ENCODE results near the gene DISC1.
"Not testable (repeated sequence)": the region's sequence is repeated elsewhere in the genome, so short reads cannot be mapped to it uniquely, and the experiment has no call there.

The DISC1 gene

DNA sequence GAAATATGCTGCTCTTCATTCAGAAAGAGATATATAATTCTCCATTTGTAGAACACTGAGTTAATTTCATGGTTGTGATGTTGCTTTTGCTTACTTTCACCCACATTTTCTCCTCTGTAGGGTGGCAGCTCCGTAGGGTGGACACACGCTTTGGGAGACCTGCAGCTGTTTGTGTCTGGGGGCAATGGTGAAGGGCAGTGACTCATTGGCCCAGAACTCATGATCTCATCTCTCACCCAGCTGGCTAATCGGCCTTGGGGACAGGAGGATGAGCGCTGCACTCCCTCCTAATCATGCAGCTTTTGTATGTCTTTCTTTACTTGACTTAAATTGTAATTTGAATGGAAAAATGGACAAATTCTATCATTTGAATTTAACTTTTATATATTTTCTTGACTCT is 9.6 kb downstream of the DISC1 start:
- peak; percentile 85 for DNase-seq (ENCODE audit: low read depth)

DNA sequence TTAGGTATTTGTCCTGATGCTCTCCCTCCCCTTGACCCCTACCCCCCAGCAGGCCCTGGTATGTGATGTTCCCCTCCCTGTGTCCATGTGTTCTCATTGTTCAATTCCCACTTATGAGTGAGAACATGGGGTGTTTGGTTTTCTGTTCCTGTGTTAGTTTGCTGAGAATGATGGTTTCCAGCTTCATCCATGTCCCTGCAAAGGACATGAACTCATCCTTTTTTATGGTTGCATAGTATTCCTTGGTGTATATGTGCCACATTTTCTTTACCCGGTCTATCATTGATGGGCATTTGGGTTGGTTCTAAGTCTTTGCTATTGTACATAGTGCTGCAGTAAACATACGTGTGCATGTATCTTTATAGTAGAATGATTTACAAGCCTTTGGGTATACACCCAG is 10.3 kb downstream of the DISC1 start:
- DNase-seq (ENCODE audit: low read depth) = not testable (repeated sequence)

DNA sequence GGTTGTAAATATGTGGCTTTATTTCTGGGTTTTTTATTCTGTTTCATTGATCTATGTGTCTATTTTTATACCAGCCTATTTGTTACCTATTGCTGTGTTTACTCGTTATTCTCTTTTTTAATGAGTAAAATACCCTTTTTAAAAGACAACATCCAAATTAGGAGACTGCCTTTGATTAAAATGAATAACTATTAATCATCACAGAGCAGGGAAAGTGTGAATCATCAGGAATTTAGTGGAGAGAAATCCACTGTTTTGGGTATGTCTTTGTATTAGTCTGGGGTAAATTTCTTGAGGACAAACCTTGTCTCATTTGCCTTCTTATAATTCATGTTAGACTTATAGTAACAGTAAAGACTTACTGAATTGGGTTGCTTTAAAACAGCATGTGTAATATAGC is 12.1 kb downstream of the DISC1 start:
- peak; percentile 19 for DNase-seq (ENCODE audit: low read depth)

DNA sequence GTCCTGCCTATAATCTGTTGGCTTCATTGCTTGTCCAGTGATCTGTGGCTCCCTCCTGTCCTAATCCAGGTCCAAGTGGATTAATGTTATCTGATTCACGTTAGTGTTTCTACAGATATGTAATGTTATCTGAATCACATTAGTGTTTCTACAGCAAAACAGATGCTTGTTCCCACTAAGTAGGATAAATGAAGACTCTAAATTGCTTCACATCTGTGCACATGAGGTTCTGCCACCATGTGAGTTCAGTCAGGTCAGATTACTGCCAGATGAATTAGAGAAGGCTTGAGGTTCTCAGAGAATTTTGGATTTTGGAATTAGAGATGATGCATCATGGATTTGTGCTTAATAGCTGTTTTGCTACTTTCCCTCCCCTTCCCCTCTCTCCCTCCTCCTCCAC is 13.2 kb downstream of the DISC1 start:
- no peak for DNase-seq (ENCODE audit: low read depth)

DNA sequence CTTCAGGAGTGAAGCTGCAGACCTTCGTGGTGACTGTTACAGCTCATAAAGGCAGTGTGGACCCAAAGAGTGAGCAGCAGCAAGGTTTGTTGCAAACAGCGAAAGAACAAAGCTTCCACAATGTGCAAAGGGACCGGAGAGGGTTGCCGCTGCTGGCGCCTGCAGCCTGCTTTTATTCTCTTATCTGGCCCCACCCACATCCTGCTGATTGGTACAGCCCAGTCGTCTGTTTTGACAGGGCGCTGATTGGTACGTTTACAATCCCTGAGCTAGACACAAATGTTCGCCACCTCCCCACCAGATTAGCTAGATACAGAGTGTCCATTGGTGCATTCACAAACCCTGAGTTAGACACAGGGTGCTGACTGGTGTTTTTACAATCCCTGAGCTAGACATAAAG is 14.9 kb downstream of the DISC1 start:
- DNase-seq (ENCODE audit: low read depth) = not testable (repeated sequence)

DNA sequence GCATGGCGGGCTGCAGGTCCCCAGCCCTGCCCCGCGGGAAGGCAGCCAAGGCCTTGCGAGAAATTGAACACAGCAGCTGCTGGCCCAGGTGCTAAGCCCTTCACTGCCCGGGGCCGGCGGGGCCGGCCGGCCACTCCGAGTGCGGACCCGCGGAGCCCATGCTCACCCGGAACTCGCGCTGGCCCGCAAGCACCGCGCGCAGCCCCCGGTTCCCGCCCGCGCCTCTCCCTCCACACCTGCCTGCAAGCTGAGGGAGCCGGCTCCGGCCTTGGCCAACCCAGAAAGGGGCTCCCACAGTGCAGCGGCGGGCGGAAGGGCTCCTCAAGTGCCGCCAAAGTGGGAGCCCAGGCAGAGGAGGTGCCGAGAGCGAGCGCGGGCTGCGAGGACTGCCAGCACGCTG is 15.5 kb downstream of the DISC1 start:
- DNase-seq (ENCODE audit: low read depth) = not testable (repeated sequence)

DNA sequence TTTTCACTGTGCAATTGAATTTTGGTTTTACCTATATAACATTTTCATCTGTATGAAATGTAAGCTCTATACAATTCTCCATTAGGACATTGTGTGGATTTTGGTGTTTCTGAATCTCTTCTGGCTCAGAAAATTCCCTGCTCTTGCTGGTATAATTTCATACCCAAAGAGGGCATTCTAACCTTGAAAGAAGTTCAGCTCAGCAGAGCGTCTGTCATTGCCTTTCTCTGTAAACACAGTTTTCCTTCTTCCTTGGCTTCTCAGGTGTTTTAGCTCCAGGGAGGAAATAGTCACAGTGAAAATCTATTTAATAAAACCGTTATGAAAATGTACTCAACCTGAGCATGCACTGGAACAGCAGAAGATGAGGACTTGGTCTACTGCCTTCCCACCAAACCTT is 16.0 kb downstream of the DISC1 start:
- no peak for DNase-seq (ENCODE audit: low read depth)

DNA sequence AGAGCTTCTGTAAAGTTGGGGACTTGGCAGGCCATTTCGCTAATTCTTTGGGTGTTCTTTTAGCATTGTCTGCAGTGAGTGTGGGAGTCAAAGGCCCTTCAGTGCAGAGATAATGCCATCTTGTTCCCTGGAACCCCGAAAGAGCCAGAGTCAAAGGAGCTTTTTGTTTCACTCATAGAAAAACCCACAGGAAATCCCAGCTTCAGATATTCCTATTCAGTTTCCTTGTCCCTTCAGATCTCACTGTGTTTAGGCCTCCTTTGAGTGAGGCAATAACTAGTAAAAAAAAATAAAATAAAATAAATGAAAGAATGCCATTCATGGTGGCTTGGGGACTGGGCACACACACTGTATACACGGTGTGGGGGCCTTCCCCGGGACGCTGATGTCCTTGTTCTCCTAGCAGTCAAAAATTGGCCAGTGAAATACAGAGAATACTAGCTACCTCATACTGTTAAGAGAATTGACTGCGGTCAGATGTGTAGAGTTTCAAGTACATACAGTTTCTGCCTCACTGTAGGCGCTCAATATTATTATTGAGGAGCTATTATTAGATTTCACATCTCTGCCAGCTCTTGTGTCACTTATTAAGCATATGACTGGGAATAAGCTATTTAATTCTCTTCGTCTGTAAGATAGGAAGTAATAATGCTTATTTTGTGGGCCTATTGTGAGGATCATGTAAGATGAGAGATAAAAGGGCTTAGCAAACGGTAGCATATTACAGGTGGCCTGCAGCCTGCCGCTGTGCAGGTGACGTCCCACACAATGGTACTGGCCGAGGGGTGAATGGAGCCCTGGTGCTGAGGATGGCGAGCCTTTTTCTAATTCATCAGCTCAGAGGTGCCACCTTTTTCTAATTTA is 16.7 kb downstream of the DISC1 start:
- DNase-seq (ENCODE audit: low read depth) = no peak

DNA sequence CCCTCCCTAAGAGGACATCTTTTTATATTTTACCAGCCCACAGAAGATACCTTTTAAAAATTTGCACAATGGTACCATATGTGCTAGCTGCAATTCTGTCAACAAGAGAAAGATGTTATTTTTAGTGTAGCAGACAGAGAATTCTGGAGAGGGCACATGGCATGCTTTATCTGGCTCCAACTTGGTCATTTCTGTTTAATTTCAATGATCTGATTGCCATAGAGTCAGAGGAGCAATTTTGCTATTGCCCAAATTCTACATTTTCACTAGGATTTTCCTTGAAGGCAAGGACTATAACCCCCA is 17.3 kb downstream of the DISC1 start:
- no peak for DNase-seq (ENCODE audit: low read depth)

DNA sequence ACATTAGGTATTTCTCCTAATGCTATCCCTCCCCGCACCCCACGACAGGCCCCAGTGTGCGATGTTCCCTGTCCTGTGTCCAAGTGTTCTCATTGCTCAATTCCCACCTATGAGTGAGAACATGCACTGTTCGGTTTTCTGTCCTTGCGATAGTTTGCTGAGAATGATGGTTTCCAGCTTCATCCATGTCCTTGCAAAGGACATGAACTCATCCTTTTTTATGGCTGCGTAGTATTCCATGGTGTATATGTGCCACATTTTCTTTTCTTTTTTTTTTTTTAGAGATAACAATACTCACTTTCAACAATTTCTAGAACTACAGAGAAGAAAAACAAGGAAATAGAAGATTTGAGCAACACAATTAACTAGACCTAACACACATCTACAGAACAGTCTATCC is 19.0 kb downstream of the DISC1 start:
- not testable (repeated sequence) for DNase-seq (ENCODE audit: low read depth)

DNA sequence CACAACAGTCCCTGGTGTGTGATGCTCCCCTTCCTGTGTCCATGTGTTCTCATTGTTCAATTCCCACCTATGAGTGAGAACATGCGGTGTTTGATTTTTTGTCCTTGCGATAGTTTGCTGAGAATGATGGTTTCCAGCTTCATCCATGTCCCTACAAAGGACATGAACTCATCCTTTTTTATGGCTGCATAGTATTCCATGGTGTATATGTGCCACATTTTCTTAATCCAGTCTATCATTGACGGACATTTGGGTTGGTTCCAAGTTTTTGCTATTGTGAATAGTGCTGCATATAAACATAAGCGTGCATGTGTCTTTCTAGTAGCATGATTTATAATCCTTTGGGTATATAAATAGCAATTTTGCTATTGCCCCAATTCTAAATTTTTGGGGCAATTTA is 19.6 kb downstream of the DISC1 start:
- not testable (repeated sequence) for DNase-seq (ENCODE audit: low read depth)

DNA sequence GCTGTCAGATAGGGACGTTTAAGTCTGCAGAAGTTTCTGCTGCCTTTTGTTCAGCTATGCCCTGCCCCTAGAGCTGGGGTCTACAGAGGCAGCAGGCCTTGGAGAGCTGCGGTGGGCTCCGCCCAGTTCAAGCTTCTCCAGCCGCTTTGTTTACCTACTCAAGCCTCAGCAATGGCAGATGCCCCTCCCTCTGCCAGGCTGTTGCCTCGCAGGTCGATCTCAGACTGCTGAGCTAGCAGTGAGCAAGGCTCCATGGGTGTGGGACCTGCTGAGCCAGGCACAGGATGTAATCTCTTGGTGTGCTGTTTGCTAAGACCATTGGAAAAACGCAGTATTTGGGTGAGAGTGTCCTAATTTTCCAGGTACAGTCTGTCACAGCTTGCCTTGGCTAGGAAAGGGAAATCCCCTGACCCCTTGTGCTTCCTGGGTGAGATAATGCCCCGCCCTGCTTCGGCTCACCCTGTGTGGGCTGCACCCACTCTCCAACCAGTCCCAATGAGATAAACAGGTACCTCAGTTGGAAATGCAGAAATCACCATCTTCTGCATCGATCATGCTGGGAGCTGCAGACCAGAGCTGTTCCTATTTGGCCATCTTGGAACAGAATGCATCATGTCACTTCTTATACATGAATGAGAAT is 25.2 kb downstream of the DISC1 start:
- DNase-seq (ENCODE audit: low read depth) = not testable (repeated sequence)

DNA sequence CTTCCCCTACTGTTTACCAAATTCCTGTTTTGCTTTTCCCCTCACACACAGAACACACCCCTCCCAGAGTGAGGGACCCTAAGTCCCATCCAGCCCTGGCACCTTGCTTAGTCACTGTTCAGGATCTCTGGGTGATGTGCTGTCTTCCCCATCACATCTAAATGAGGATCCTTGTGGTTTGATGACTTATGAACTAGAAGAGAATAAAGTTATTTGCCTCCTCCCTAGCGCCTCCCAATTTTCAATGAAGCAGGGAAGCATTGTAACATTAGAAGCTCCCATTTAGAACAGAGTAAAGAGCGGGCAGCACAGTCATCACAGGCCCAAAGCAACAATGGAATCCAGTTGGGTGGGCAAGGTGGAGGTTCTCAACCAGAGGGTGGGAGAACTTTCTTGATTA is 27.0 kb downstream of the DISC1 start:
- DNase-seq (ENCODE audit: low read depth) = peak; percentile 27

DNA sequence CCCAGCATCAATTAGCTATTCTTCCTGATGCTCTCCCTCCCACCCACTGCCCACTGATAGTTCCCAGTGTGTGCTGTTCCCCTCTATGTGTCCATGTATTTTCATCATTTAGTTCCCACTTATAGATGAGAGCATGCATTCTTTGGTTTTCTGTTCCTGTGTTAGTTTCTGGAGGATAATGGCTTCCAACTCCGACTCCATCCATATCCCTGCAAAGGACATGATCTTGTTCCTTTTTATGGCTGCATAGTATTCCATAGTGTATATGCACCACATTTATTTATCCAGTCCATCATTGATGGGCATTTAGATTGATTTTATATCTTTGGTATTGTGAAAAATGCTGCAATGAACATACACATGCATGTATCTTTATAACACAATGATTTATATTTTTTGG is 30.2 kb downstream of the DISC1 start:
- DNase-seq (ENCODE audit: low read depth) = no peak

DNA sequence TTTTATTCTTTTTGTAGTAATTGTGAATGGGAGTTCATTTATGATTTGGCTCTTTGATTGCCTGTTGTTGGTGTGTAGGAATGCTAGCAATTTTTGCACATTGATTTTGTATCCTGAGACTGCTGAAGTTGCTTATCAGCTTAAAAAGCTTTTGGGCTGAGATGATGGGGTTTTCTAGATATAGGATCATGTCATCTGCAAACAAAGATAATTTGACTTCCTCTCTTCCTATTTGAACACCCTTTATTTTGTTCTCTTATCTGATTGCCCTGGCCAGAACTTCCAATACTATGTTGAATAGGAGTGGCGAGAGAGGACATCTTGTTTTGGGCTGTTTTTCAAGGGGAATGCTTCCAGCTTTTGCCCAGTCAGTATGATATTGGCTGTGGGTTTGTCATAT is 31.6 kb downstream of the DISC1 start:
- DNase-seq (ENCODE audit: low read depth) = not testable (repeated sequence)

DNA sequence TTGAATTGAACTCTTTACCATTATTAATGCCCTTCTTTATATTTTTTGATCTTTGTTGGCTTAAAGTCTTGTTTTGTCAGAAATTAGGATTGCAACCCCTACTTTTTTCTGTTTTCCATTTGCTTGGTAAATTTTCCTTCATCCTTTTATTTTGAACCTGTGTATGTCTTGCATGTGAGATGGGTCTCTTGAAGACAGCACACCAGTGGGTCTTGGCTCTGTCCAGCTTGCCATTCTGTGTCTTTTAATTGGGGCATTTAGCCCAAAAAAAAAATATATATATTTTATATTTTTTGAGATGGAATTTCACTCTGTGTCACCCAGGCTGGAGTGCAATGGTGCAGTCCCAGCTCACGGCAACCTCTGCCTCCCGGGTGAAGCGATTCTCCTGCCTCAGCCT is 33.6 kb downstream of the DISC1 start:
- DNase-seq (ENCODE audit: low read depth) = no peak

DNA sequence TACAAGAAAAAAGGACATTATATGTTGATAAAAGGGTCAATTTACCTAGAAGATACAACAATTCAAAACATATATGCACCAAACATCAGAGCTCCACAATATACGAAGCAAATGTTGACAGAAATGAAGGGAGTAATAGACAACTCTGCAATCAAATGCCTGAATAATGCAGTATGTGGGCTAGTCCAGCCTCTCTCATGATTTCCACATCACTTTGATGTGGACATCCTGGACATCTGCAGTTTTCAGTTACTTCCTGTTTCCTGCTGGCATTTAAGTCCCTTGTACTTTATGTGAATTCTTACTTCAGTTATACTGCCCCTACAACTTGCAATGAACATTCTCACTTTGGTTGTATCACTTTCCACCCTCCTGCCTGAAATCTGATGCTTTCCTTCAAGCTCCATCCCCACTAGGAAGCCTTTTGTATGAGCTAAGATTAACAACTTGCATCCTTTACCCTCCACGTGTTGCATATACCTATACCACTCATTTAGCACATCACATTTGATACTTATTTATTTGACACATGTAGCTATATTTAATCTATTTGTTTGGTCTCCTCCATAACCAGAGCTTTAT is 36.7 kb downstream of the DISC1 start:
- peak; percentile 41 for DNase-seq (ENCODE audit: low read depth)

DNA sequence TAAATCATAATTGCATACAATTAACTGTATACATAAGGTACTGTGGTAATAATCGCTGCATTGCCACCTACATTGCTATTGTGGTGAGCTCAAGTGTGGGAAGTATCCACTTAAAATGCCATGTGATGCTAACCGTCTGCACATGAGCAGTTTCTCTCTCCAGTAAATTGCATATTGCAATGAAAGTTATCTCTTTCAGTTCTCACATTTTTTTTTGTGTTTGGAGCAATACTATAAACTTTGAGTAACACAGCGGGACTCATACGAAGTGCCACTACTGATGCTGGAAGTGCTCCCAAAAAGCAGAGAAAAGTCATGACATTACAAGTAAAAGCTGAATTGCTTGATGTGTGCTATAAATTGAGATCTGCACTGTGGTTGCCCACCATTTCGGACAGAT is 38.5 kb downstream of the DISC1 start:
- no peak for DNase-seq (ENCODE audit: low read depth)

DNA sequence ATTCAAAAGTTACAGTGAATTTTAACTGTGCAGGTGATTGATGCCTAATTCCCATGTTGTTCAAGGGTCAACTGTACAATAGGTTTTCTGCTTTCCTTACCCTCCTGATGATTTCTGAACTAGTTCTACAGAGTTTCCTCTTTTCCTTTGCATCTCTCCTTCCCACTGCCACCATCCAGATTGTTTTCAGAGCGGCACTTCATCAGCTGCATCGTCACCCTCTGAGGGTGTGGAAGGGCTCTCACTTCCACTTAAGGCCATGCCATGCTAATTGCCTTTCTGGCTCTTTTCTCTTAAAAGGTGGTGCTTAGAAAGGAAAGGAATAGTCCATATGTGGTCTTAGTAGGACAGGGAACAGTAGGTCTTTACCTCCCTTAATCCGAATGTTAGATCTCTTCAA is 39.1 kb downstream of the DISC1 start:
- DNase-seq (ENCODE audit: low read depth) = no peak

DNA sequence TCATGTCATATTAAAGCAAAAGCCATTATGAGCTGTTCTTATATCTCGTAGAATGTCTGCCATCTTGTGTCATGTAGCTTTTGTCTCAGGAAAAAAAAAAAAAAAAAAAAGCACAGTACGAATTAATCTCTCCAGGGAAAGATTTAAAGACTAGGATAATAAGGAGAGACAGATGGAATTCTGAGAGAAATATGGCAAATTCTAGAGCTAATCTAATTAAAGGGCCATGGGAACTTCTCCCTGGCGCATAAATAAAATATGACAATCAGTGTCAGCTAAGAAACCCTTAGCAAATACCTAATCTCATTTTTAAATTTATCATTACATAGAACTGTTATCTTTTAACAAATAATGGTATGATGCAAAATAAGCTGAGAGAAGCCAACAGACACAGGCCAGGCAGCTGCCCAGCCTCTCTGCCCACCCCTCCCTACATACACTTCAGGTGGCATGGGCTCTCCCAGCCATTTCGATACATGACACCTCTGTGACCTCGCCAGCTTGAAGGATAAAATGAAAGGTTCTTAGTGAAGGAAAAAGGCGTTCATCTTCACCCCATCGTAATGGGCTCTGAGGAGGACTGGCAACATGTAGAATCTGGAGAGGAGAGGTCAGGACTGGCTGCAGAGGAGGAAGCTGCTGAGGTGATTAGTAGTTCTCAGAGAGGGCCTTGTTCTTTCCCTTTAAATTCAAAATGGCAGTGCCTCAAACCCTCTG is 39.8 kb downstream of the DISC1 start:
- no peak for DNase-seq (ENCODE audit: low read depth)

DNA sequence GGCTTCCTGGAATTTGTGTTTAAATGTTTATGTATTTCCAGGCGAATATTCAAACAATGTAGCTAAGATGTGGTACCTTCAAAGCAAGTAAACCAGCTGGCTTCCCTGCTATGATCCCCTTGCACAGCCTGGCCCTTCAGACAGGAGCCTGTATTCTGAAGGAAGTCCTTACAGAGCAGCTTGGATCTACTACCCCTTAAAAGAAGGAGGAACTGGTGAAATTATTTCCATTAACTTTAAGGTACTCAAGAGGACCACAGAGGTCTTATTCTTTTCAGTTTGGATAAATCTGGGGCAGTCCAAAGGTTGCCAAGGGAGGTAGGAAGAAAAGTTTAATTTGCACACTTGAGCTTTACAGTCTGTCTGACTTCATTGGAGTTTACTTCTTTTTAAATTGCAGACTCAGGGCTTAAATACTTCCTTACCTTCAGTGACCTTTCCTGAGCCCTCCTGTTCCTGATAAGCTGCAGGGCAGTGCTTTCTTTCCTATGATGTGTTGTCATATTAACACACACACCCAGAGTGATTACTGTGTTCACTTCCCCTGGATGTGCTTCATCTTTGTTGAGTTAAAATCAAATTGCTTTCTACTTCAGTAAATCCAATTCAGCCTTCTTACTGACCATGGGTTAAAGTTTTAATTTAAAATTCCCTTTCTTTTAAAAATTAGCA is 40.5 kb downstream of the DISC1 start:
- no peak for DNase-seq (ENCODE audit: low read depth)

DNA sequence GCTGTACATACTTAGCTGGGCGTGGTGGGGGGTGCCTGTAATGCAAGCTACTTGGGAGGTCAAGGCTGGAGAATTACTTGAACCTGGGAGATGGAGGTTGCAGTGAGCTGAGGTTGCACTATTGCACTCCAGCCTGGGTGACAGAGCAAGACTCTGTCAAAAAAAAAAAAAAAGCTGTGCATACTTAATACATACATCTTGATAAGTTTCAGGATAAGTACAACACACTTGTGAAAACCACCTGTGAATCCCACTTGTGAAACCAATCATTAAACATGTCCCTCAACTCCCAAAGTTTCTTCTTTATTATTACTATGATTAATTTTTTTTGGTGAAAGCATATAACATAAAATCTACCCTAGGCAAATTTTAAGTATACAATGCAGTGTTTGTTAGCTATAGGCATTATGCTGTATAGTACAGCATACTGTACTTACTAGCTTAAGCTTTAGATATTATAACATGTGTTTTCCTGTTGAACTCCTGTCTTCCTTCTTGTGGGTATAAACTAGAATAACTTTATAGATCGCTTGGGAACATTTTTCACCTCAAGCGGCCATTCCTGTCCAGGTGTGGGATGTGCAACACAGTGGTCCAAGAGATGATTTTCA is 41.4 kb downstream of the DISC1 start:
- DNase-seq (ENCODE audit: low read depth) = no peak
